DOHH2 (cell line): Measurements from ENCODE around the gene CUEDC1.
A peak's percentile ranks its signal among the peaks of the same experiment; 100 is the strongest.

Experiments
- H3F3A ChIP-seq: fragments of 200-600 bp; sonication (generic), shearing (Covaris generic); 2 replicates; pipeline ENCODE4 v1.6.0; 2016; ENCODE audit warnings: antibody characterized with exemption, mild to moderate bottlenecking; ENCODE audit not compliant: control insufficient read depth, insufficient read depth
- H3K27ac ChIP-seq: fragments of 200-600 bp; sonication (generic); 2 replicates; pipeline ENCODE4 v1.5.1; 2014; ENCODE audit warnings: low read depth, mild to moderate bottlenecking, low read length, moderate library complexity
- H3K27me3 ChIP-seq: fragments of 200-600 bp; sonication (generic); 2 replicates; pipeline ENCODE4 v1.6.1; 2014; ENCODE audit warnings: mild to moderate bottlenecking, low read length, mixed read lengths; ENCODE audit not compliant: control insufficient read depth
- H3K36me3 ChIP-seq: fragments of 200-600 bp; sonication (generic); 2 replicates; pipeline ENCODE4 v1.6.1; 2014; ENCODE audit warnings: mild to moderate bottlenecking, low read length, moderate library complexity, mixed read lengths; ENCODE audit not compliant: control insufficient read depth
- H3K4me1 ChIP-seq: fragments of 200-600 bp; sonication (generic); 2 replicates; pipeline ENCODE4 v1.6.1; 2014; ENCODE audit warnings: mild to moderate bottlenecking, low read length, mixed read lengths; ENCODE audit not compliant: control insufficient read depth
- H3K4me2 ChIP-seq: fragments of 200-600 bp; sonication (generic); 2 replicates; pipeline ENCODE4 v1.6.0; 2014; ENCODE audit warnings: mild to moderate bottlenecking, low read length, moderate library complexity
- H3K4me3 ChIP-seq: fragments of 200-600 bp; sonication (generic); 2 replicates; pipeline ENCODE4 v1.5.1; 2014; ENCODE audit warnings: mild to moderate bottlenecking, low read length, mixed read lengths
- H3K79me2 ChIP-seq: fragments of 200-600 bp; sonication (generic); 2 replicates; pipeline ENCODE4 v1.6.1; 2014; ENCODE audit warnings: mild to moderate bottlenecking, low read length, mixed read lengths; ENCODE audit not compliant: control insufficient read depth
- H3K9me2 ChIP-seq: fragments of 200-600 bp; sonication (generic); replicated peaks from 2 replicates; pipeline ENCODE4 v1.6.1; 2014; ENCODE audit warnings: mild to moderate bottlenecking, low read length, mixed read lengths; ENCODE audit not compliant: control insufficient read depth
- H3K9me3 ChIP-seq: fragments of 200-600 bp; sonication (generic); 2 replicates; pipeline ENCODE4 v1.6.1; 2014; ENCODE audit warnings: antibody characterized with exemption, low read length, mixed read lengths; ENCODE audit not compliant: control insufficient read depth, insufficient read depth
- H4K20me1 ChIP-seq: fragments of 200-600 bp; sonication (generic); 2 replicates; pipeline ENCODE4 v1.6.0; 2014; ENCODE audit warnings: low read depth, mild to moderate bottlenecking, antibody characterized with exemption, low read length, moderate library complexity; ENCODE audit not compliant: control insufficient read depth, insufficient read depth
- CTCF ChIP-seq: fragments of 200-600 bp; sonication (generic); IDR thresholded peaks from one replicate; pipeline ENCODE4 v1.5.1; 2014; ENCODE audit warnings: antibody characterized with exemption, mild to moderate bottlenecking, low read depth, low read length; ENCODE audit not compliant: poor library complexity, severe bottlenecking
- EZH2phosphoT487 ChIP-seq: fragments of 200-600 bp; sonication (generic); IDR thresholded peaks from 2 replicates; pipeline ENCODE4 v1.6.1; 2017; ENCODE audit warnings: borderline replicate concordance, mild to moderate bottlenecking, antibody characterized with exemption, low read length, moderate library complexity, mixed read lengths

Gene CUEDC1

GRCh38 chr17:57984261-57984890 is 29.2 kb upstream of the CUEDC1 start:
- Histone ChIP-seq H3K79me2 (peaks cover 65% of the 10 kb centered on the region), H3K9me3 (no peaks in the 10 kb centered on the region), H3K4me1 (peaks cover 31% of the 10 kb centered on the region), H3K4me3 (no peak overlapping the region), H4K20me1 (peaks cover 24% of the 10 kb centered on the region), H3K36me3 (peaks cover 71% of the 10 kb centered on the region), H3K9me2 (no peaks in the 10 kb centered on the region), H3K4me2 (peak overlapping the region; percentile 24; the same call in 1 of the 2 replicates), H3K27me3 (no peaks in the 10 kb centered on the region), H3K27ac (no peak overlapping the region), H3F3A (no peaks in the 10 kb centered on the region)
- TF ChIP-seq EZH2phosphoT487 (no peak), CTCF (no peak)

GRCh38 chr17:57983446-57983845 is 28.2 kb upstream of the CUEDC1 start:
- Histone ChIP-seq H3K4me1 (peaks cover 22% of the 10 kb centered on the region), H3K4me3 (no peak overlapping the region), H3K36me3 (peaks cover 80% of the 10 kb centered on the region), H3K27me3 (no peaks in the 10 kb centered on the region), H4K20me1 (peaks cover 24% of the 10 kb centered on the region), H3F3A (no peaks in the 10 kb centered on the region), H3K9me2 (no peaks in the 10 kb centered on the region), H3K9me3 (no peaks in the 10 kb centered on the region), H3K79me2 (peaks cover 65% of the 10 kb centered on the region), H3K27ac (no peak overlapping the region), H3K4me2 (no peak overlapping the region)
- no peak for TF ChIP-seq CTCF
- TF ChIP-seq EZH2phosphoT487: no peak

GRCh38 chr17:57982452-57983170 is 27.4 kb upstream of the CUEDC1 start:
- Histone ChIP-seq H3K27me3 (no peaks in the 10 kb centered on the region), H3K9me2 (no peaks in the 10 kb centered on the region), H3K79me2 (peaks cover 63% of the 10 kb centered on the region), H3K27ac (no peak overlapping the region), H4K20me1 (peaks cover 24% of the 10 kb centered on the region), H3K4me2 (no peak overlapping the region), H3K4me1 (peaks cover 22% of the 10 kb centered on the region), H3K4me3 (no peak overlapping the region), H3K36me3 (peaks cover 88% of the 10 kb centered on the region), H3F3A (no peaks in the 10 kb centered on the region), H3K9me3 (no peaks in the 10 kb centered on the region)
- TF ChIP-seq EZH2phosphoT487 (no peak), CTCF (no peak)
